Transverse colon (tissue), 4 donors: ENCODE results near the gene GSG1L. TPM values are rescaled to one million over a fixed set of nuclear protein-coding genes. Genes with fewer than 3 reads are reported as not detected.

Experiments used
- DNase-seq: peaks from one replicate; pipeline ENCODE4 v3.0.0-alpha.2; 2019
- H3K27ac ChIP-seq, 4 donors: fragments of 200-600 bp; sonication (generic); 2 replicates each; pipeline ENCODE4 v1.5.1; 2016 to 2018; ENCODE audit warnings: inconsistent platforms in 4 of 4
- H3K27me3 ChIP-seq: fragments of 200-600 bp; sonication (generic); 2 replicates; pipeline ENCODE4 v1.5.1; 2017; ENCODE audit warnings: inconsistent platforms
- H3K36me3 ChIP-seq, 4 donors: fragments of 200-600 bp; sonication (generic); 2 replicates each; pipeline ENCODE4 v1.5.1; 2017 to 2019; ENCODE audit warnings: inconsistent platforms in 4 of 4
- H3K4me1 ChIP-seq, 4 donors: fragments of 200-600 bp; sonication (generic); 2 replicates each; pipeline ENCODE4 v1.5.1; 2017 to 2020; ENCODE audit warnings: inconsistent platforms in 4 of 4
- H3K4me3 ChIP-seq, 4 donors: fragments of 200-600 bp; sonication (generic); 1 replicate in 1 of 4; 2 replicates in 3 of 4; pipeline versions ENCODE4 v1.5.1 to v1.6.1; 2017 to 2019; ENCODE audit warnings: inconsistent platforms in 4 of 4
- H3K9me3 ChIP-seq, 2 donors: fragments of 200-600 bp; sonication (generic); 2 replicates each; pipeline ENCODE4 v1.5.1; 2017 to 2019; ENCODE audit warnings: inconsistent platforms in 2 of 2
- EP300 ChIP-seq: sonication (generic); formaldehyde crosslinking; IDR thresholded peaks from one replicate; pipeline ENCODE4 v1.6.1; 2017; ENCODE audit warnings: antibody characterized with exemption, low read depth
- POLR2A ChIP-seq: fragments of 450-650 bp; IDR thresholded peaks from one replicate; pipeline ENCODE4 v1.6.1; 2016; ENCODE audit warnings: antibody characterized with exemption, mild to moderate bottlenecking, moderate library complexity
- POLR2AphosphoS5 ChIP-seq, 3 donors: sonication (generic); formaldehyde crosslinking; IDR thresholded peaks; one replicate each; pipeline ENCODE4 v1.6.1; 2016; ENCODE audit warnings: antibody characterized with exemption in 3 of 3
- WGBS, 2 donors: methylation state at CpG; one replicate each; pipeline ENCODE4 v1.1.5; 2018; ENCODE audit warnings: low coverage in 1 of 2; 5-methylcytosine and 5-hydroxymethylcytosine counted together
- in situ Hi-C, 4 donors: fragments of 200-750 bp; cut with MboI; loops; one replicate each; pipeline versions ENCODE4 v1.15.0 to v1.15.1; 2017; ENCODE audit warnings: low sequenced_read_pairs in 3 of 4, low pct_ligation_motif_present in 1 of 4, low pct_unique_long_range_greater_than_20kb in 1 of 4
- intact Hi-C: fragments of 100-400 bp; cut with DNase I; formaldehyde crosslinking; loops from one replicate; pipeline ENCODE4 v1.15.1; 2023; ENCODE audit warnings: low total_unique reads
- total RNA-seq, 4 donors: library from RNA; depleted of rRNA; stranded (reverse); fragments of >200 nt; gene quantifications; one replicate each; pipeline ENCODE4 v1.1.0, GENCODE V29; 2016
- TF ChIP-seq, protein P1 (sequence below), 5 experiments: fragments of 200-600 bp in 3 of 5; fragments of 450-650 bp in 2 of 5; sonication (generic) in 3 of 5; IDR thresholded peaks; 1 replicate in 2 of 5; 2 replicates in 3 of 5; pipeline ENCODE4 v1.5.1; 2016 to 2017; ENCODE audit warnings: antibody characterized with exemption in 5 of 5, inconsistent platforms in 3 of 5, mild to moderate bottlenecking in 2 of 5, moderate library complexity in 1 of 5

Gene GSG1L
- total RNA-seq, 4 donors from 2014 or later, result not detected

DNA sequence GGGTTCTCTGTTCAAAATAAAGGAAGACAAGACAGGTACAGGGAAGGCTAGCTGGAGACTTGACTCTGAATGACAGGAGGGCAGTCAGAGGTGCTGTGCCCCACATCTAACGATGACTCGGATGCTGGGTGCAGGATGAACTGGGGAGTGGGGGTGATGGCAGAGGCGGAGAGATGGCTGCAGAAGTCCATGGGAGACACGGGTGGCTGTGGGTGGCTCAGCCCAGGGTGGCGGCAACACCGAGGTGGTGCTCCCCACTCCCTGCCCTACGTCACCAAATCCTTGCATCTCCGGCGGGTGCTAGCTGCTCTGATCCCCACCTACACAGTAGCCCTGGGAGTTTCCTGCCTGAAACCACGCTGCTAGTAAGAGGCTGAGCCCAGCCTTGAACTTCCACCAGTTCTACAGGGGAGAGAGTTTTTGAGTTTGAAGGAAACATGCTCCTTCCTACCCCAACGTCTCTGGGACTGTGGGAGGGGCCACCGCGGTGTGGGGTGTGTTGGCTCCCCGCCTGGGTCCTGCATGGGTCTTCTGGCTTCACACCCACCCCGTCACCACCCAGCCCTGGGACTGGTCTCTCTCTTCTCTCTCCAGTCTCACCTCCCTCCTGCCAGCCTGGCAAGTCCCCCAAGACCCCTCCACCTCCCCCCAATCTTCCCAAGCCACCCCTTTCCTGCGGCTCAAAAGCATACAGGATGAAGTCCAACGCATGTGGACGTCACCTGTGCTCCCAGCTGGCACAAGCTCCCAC is 4.5 kb downstream of the GSG1L start:
- in situ Hi-C loops, result loop anchor here in 2 of 4 donors (25.0 kb wide), 1 partner anchor 447 kb away; no protein-coding TSS in a partner anchor
- WGBS, 2 donors, result 60 to 100% methylated on average over 1 to 18 of the region's 18 CpGs
- no peaks in the 10 kb centered on the region for H3K9me3 ChIP-seq
- no peak overlapping the region for H3K4me3 ChIP-seq
- no peak overlapping the region for H3K27ac ChIP-seq
- TF ChIP-seq, protein P1, sequence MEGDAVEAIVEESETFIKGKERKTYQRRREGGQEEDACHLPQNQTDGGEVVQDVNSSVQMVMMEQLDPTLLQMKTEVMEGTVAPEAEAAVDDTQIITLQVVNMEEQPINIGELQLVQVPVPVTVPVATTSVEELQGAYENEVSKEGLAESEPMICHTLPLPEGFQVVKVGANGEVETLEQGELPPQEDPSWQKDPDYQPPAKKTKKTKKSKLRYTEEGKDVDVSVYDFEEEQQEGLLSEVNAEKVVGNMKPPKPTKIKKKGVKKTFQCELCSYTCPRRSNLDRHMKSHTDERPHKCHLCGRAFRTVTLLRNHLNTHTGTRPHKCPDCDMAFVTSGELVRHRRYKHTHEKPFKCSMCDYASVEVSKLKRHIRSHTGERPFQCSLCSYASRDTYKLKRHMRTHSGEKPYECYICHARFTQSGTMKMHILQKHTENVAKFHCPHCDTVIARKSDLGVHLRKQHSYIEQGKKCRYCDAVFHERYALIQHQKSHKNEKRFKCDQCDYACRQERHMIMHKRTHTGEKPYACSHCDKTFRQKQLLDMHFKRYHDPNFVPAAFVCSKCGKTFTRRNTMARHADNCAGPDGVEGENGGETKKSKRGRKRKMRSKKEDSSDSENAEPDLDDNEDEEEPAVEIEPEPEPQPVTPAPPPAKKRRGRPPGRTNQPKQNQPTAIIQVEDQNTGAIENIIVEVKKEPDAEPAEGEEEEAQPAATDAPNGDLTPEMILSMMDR (IDR thresholded peaks at IDR 0.05), result no peak
- no peak for TF ChIP-seq POLR2A
- TF ChIP-seq EP300, result no peak
- TF ChIP-seq POLR2AphosphoS5 (IDR thresholded peaks at IDR 0.05), result no peak
- peaks cover 61% of the 10 kb centered on the region for H3K27me3 ChIP-seq
- no peak for DNase-seq
- peaks cover 0 to 5% (median 0%) of the 10 kb centered on the region in 4 donors for H3K4me1 ChIP-seq
- intact Hi-C loops, result no loop called here
- H3K36me3 ChIP-seq, result no peaks in the 10 kb centered on the region

- H3K27me3 ChIP-seq, result peaks cover 52% of the 10 kb centered on the region
- in situ Hi-C loops (loop anchor here in 2 of 4 donors (25.0 kb wide), 1 partner anchor 446 kb away; no protein-coding TSS in a partner anchor), intact Hi-C loops (no loop called here)
- peaks cover 0 to 5% (median 0%) of the 10 kb centered on the region in 4 donors for H3K4me1 ChIP-seq
- no peak overlapping the region for H3K27ac ChIP-seq
- 59% methylated on average over 8 of the region's 8 CpGs; no CpG with 5 or more reads in 1 of the 2 donors for WGBS, 2 donors
- no peak overlapping the region for H3K4me3 ChIP-seq
- H3K36me3 ChIP-seq, result no peaks in the 10 kb centered on the region
- no peak for DNase-seq
- TF ChIP-seq EP300 (no peak), POLR2AphosphoS5 (IDR thresholded peaks at IDR 0.05) (no peak), POLR2A (no peak)
- TF ChIP-seq, protein P1 (IDR thresholded peaks at IDR 0.05), result no peak
- no peaks in the 10 kb centered on the region for H3K9me3 ChIP-seq
These were observed 5.6 kb downstream of the GSG1L start for GRCh38 chr16:28057949-28058348.

DNA sequence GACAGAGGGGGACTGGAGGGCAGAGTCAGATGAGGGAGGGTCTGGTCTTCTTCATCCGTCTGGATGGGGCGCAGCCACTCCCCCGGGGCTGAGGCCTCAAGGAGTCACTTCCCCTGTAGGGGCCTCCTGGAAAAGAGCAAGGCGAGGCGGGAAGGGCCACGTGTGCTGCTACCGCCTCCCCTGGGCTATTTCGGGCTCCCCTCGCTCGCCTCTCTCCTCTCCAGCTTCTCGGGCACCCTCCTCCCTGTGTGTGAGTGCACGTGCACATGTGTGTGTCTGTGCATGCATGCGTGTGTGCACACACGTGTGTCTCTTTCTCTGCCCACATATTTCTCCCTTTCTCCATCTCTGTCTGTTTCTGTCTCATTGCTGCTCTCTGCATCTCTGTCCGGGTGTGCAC is 10.1 kb downstream of the GSG1L start:
- WGBS, 2 donors, result 28 to 55% methylated on average over 4 to 12 of the region's 15 CpGs
- no peaks in the 10 kb centered on the region for H3K4me1 ChIP-seq
- no peak for TF ChIP-seq POLR2AphosphoS5 (IDR thresholded peaks at IDR 0.05)
- no peaks in the 10 kb centered on the region for H3K36me3 ChIP-seq
- peaks cover 4 to 8% of the 10 kb centered on the region in 2 donors for H3K9me3 ChIP-seq
- DNase-seq, result no peak
- H3K27me3 ChIP-seq, result peaks cover 10% of the 10 kb centered on the region
- in situ Hi-C loops, result loop anchor here in 2 of 4 donors (25.0 kb wide), 1 partner anchor 441 kb away; no protein-coding TSS in a partner anchor
- intact Hi-C loops, result no loop called here
- H3K4me3 ChIP-seq, result no peak overlapping the region
- H3K27ac ChIP-seq, result no peak overlapping the region

GRCh38 chr16:28052274-28053128 is 11.0 kb downstream of the GSG1L start:
- DNase-seq, result no peak
- no peaks in the 10 kb centered on the region for H3K36me3 ChIP-seq
- H3K27ac ChIP-seq, result no peak overlapping the region
- TF ChIP-seq EP300, result no peak
- no peak for TF ChIP-seq POLR2A
- TF ChIP-seq POLR2AphosphoS5 (IDR thresholded peaks at IDR 0.05), result no peak
- TF ChIP-seq, protein P1 (IDR thresholded peaks at IDR 0.05), result no peak
- no peaks in the 10 kb centered on the region for H3K4me1 ChIP-seq
- in situ Hi-C loops, result loop anchor here in 2 of 4 donors (25.0 kb wide), 1 partner anchor 440 kb away; no protein-coding TSS in a partner anchor
- H3K4me3 ChIP-seq, result no peak overlapping the region
- 51 to 100% methylated on average over 1 to 7 of the region's 8 CpGs for WGBS, 2 donors
- peaks cover 4 to 11% of the 10 kb centered on the region in 2 donors for H3K9me3 ChIP-seq
- peaks cover 10% of the 10 kb centered on the region for H3K27me3 ChIP-seq
- intact Hi-C loops, result no loop called here
